ENCODE measurements around the gene PSMB1.

- TF ChIP-seq CTCF (conservative IDR thresholded peaks at IDR 0.05; ENCODE audit: low read depth in 2 of 2) (no peak), EZH2 (IDR thresholded peaks at IDR 0.05; ENCODE audit: low read depth, unreplicated experiment) (no peak), POLR2AphosphoS5 (IDR thresholded peaks at IDR 0.05; ENCODE audit: low read depth) (no peak), ETS1 (IDR thresholded peaks at IDR 0.05) (no peak; the same call in 1 of the 2 replicates), EZH2phosphoT487 (IDR thresholded peaks at IDR 0.05; ENCODE audit: unreplicated experiment) (no peak), STAT1 (IDR thresholded peaks at IDR 0.05; ENCODE audit: unreplicated experiment) (no peak)
Measured at GRCh38 chr6:170584954-170585498, 31.9 kb upstream of the PSMB1 start.
